Measurements from ENCODE around the gene RPL21.

Gene RPL21

GRCh38 chr13:27271570-27272096, 20.3 kb downstream of the RPL21 start:
- no peaks in the 10 kb centered on the region for H3K36me3 ChIP-seq (ENCODE audit: insufficient read depth, low read length)
- WGBS: 71% methylated on average over 15 of the region's 15 CpGs
- H3K27ac ChIP-seq (ENCODE audit: low read depth, low read length): no peak overlapping the region
- H3K4me3 ChIP-seq (ENCODE audit: low read length): peak overlapping the region; percentile 72
- H3K9me3 ChIP-seq (ENCODE audit: insufficient read depth, low read depth, low read length): no peaks in the 10 kb centered on the region
- no peak overlapping the region for H3K9ac ChIP-seq (ENCODE audit: low read depth, low read length)
- H3K27me3 ChIP-seq (ENCODE audit: insufficient read depth, low read length): peaks cover 36% of the 10 kb centered on the region
- no peaks in the 10 kb centered on the region for H3K4me1 ChIP-seq (ENCODE audit: insufficient read depth, low read length)

- Histone ChIP-seq H3K36me3 (ENCODE audit: insufficient read depth, low read length) (no peaks in the 10 kb centered on the region), H3K9me3 (ENCODE audit: insufficient read depth, low read depth, low read length) (no peaks in the 10 kb centered on the region), H3K4me3 (ENCODE audit: low read length) (no peak overlapping the region), H3K27ac (ENCODE audit: low read depth, low read length) (no peak overlapping the region), H3K27me3 (ENCODE audit: insufficient read depth, low read length) (peaks cover 36% of the 10 kb centered on the region), H3K9ac (ENCODE audit: low read depth, low read length) (no peak overlapping the region), H3K4me1 (ENCODE audit: insufficient read depth, low read length) (no peaks in the 10 kb centered on the region)
- 54% methylated on average over 4 of the region's 4 CpGs for WGBS
Observed at GRCh38 chr13:27273658-27274425, 22.5 kb downstream of the RPL21 start.

- Histone ChIP-seq H3K36me3 (ENCODE audit: insufficient read depth, low read length) (no peaks in the 10 kb centered on the region), H3K4me3 (ENCODE audit: low read length) (no peak overlapping the region), H3K27ac (ENCODE audit: low read depth, low read length) (no peak overlapping the region), H3K9me3 (ENCODE audit: insufficient read depth, low read depth, low read length) (no peaks in the 10 kb centered on the region), H3K9ac (ENCODE audit: low read depth, low read length) (no peak overlapping the region), H3K27me3 (ENCODE audit: insufficient read depth, low read length) (peaks cover 28% of the 10 kb centered on the region), H3K4me1 (ENCODE audit: insufficient read depth, low read length) (no peaks in the 10 kb centered on the region)
- 40% methylated on average over 1 of the region's 1 CpG for WGBS
Observed at GRCh38 chr13:27274631-27275030, 23.3 kb downstream of the RPL21 start.

GRCh38 chr13:27276188-27276587, 24.8 kb downstream of the RPL21 start:
- Histone ChIP-seq H3K9me3 (ENCODE audit: insufficient read depth, low read depth, low read length) (no peaks in the 10 kb centered on the region), H3K27me3 (ENCODE audit: insufficient read depth, low read length) (peaks cover 20% of the 10 kb centered on the region), H3K27ac (ENCODE audit: low read depth, low read length) (no peak overlapping the region), H3K9ac (ENCODE audit: low read depth, low read length) (no peak overlapping the region), H3K4me3 (ENCODE audit: low read length) (no peak overlapping the region), H3K36me3 (ENCODE audit: insufficient read depth, low read length) (no peaks in the 10 kb centered on the region), H3K4me1 (ENCODE audit: insufficient read depth, low read length) (no peaks in the 10 kb centered on the region; the same call in 1 of the 2 replicates)
- WGBS: 86% methylated on average over 7 of the region's 7 CpGs

- Histone ChIP-seq H3K27me3 (ENCODE audit: insufficient read depth, low read length) (no peaks in the 10 kb centered on the region), H3K4me1 (ENCODE audit: insufficient read depth, low read length) (no peaks in the 10 kb centered on the region; the same call in 1 of the 2 replicates)
- WGBS: 92% methylated on average over 7 of the region's 7 CpGs
Observed at GRCh38 chr13:27279506-27279905, 28.1 kb downstream of the RPL21 start.

GRCh38 chr13:27280009-27280656, 28.8 kb downstream of the RPL21 start:
- no peaks in the 10 kb centered on the region for H3K27me3 ChIP-seq (ENCODE audit: insufficient read depth, low read length)
- WGBS: 83% methylated on average over 5 of the region's 5 CpGs
- no peaks in the 10 kb centered on the region for H3K9me3 ChIP-seq (ENCODE audit: insufficient read depth, low read depth, low read length)
- no peak overlapping the region for H3K4me3 ChIP-seq (ENCODE audit: low read length)
- H3K27ac ChIP-seq (ENCODE audit: low read depth, low read length): no peak overlapping the region
- H3K9ac ChIP-seq (ENCODE audit: low read depth, low read length): no peak overlapping the region
- no peaks in the 10 kb centered on the region; the same call in 1 of the 2 replicates for H3K4me1 ChIP-seq (ENCODE audit: insufficient read depth, low read length)
- H3K36me3 ChIP-seq (ENCODE audit: insufficient read depth, low read length): no peaks in the 10 kb centered on the region

More at GRCh38 chr13:27279506-27279905, 28.1 kb downstream of the RPL21 start:
- no peak overlapping the region for H3K9ac ChIP-seq (ENCODE audit: low read depth, low read length)
- H3K9me3 ChIP-seq (ENCODE audit: insufficient read depth, low read depth, low read length): no peaks in the 10 kb centered on the region
- no peak overlapping the region for H3K4me3 ChIP-seq (ENCODE audit: low read length)
- H3K27ac ChIP-seq (ENCODE audit: low read depth, low read length): no peak overlapping the region
- H3K36me3 ChIP-seq (ENCODE audit: insufficient read depth, low read length): no peaks in the 10 kb centered on the region

- H3K27me3 ChIP-seq (ENCODE audit: insufficient read depth, low read length): no peaks in the 10 kb centered on the region
- H3K9me3 ChIP-seq (ENCODE audit: insufficient read depth, low read depth, low read length): no peaks in the 10 kb centered on the region
- no peak overlapping the region for H3K9ac ChIP-seq (ENCODE audit: low read depth, low read length)
- WGBS: 71% methylated on average over 4 of the region's 4 CpGs
- H3K27ac ChIP-seq (ENCODE audit: low read depth, low read length): no peak overlapping the region
- H3K36me3 ChIP-seq (ENCODE audit: insufficient read depth, low read length): no peaks in the 10 kb centered on the region
- H3K4me3 ChIP-seq (ENCODE audit: low read length): no peak overlapping the region
- H3K4me1 ChIP-seq (ENCODE audit: insufficient read depth, low read length): no peaks in the 10 kb centered on the region; the same call in 1 of the 2 replicates
Observed at GRCh38 chr13:27280841-27281240, 29.5 kb downstream of the RPL21 start.

GRCh38 chr13:27281420-27281819, 30.1 kb downstream of the RPL21 start:
- no peaks in the 10 kb centered on the region; the same call in 1 of the 2 replicates for H3K4me1 ChIP-seq (ENCODE audit: insufficient read depth, low read length)
- WGBS: no CpG with 5 or more reads among the region's 1 CpG
- no peaks in the 10 kb centered on the region for H3K36me3 ChIP-seq (ENCODE audit: insufficient read depth, low read length)
- H3K27ac ChIP-seq (ENCODE audit: low read depth, low read length): no peak overlapping the region
- H3K27me3 ChIP-seq (ENCODE audit: insufficient read depth, low read length): no peaks in the 10 kb centered on the region
- H3K9me3 ChIP-seq (ENCODE audit: insufficient read depth, low read depth, low read length): no peaks in the 10 kb centered on the region
- H3K4me3 ChIP-seq (ENCODE audit: low read length): no peak overlapping the region
- no peak overlapping the region for H3K9ac ChIP-seq (ENCODE audit: low read depth, low read length)

- H3K27ac ChIP-seq (ENCODE audit: low read depth, low read length): no peak overlapping the region
- H3K36me3 ChIP-seq (ENCODE audit: insufficient read depth, low read length): no peaks in the 10 kb centered on the region
- no peaks in the 10 kb centered on the region; the same call in 1 of the 2 replicates for H3K4me1 ChIP-seq (ENCODE audit: insufficient read depth, low read length)
- H3K27me3 ChIP-seq (ENCODE audit: insufficient read depth, low read length): no peaks in the 10 kb centered on the region
- H3K9me3 ChIP-seq (ENCODE audit: insufficient read depth, low read depth, low read length): no peaks in the 10 kb centered on the region
- H3K4me3 ChIP-seq (ENCODE audit: low read length): no peak overlapping the region
- H3K9ac ChIP-seq (ENCODE audit: low read depth, low read length): no peak overlapping the region
- 92% methylated on average over 4 of the region's 4 CpGs for WGBS
Observed at GRCh38 chr13:27283906-27284493, 32.6 kb downstream of the RPL21 start.

- Histone ChIP-seq H3K27me3 (ENCODE audit: insufficient read depth, low read length) (no peaks in the 10 kb centered on the region), H3K4me3 (ENCODE audit: low read length) (no peak overlapping the region), H3K4me1 (ENCODE audit: insufficient read depth, low read length) (no peaks in the 10 kb centered on the region), H3K36me3 (ENCODE audit: insufficient read depth, low read length) (no peaks in the 10 kb centered on the region), H3K9me3 (ENCODE audit: insufficient read depth, low read depth, low read length) (peaks cover 2% of the 10 kb centered on the region; the same call in 1 of the 2 replicates), H3K9ac (ENCODE audit: low read depth, low read length) (no peak overlapping the region), H3K27ac (ENCODE audit: low read depth, low read length) (no peak overlapping the region)
- 91% methylated on average over 4 of the region's 4 CpGs for WGBS
Observed at GRCh38 chr13:27288392-27288791, 37.0 kb downstream of the RPL21 start.
